GM18498 (cell line): ENCODE results near the gene GTSE1.

Experiments used
- ATAC-seq: cut with Tn5 transposase; IDR thresholded peaks from one replicate; pipeline ENCODE4 v1.9.1; 2021; ENCODE audit warnings: mild to moderate bottlenecking, moderate library complexity; ENCODE audit not compliant: unreplicated experiment

The GTSE1 gene

DNA sequence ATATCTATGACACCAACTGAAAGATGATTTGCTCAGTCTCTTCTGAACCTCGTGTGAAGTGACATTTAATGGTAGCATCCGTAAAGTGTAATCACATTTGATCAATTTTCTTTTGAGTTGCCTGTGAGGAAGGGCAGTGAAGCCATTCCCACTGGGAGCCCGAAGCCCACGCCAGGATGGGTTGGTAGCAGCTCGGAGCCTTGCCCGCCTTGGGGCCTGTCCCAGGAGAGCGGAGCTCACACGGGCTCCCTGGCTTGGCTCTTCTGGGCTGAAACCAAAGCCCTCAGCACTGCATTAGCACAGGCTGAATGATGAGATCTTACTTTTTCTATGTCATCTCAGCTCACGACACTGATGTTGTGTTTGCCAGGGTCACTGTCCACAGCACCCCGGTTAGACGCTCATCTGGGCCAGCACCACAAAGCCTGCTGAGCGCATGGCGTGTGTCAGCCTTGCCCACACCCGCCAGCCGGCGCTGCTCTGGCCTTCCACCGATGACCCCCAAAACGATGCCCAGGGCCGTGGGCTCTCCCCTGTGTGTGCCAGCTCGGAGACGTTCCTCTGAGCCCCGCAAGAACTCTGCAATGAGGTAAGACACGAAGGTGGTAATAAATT lies 29.5 kb downstream of the GTSE1 start:
- no peak for ATAC-seq

- ATAC-seq: no peak
Observed at GRCh38 chr22:46327691-46328465, 31.2 kb downstream of the GTSE1 start.

GRCh38 chr22:46328797-46329196 lies 32.1 kb downstream of the GTSE1 start:
- no peak for ATAC-seq

DNA sequence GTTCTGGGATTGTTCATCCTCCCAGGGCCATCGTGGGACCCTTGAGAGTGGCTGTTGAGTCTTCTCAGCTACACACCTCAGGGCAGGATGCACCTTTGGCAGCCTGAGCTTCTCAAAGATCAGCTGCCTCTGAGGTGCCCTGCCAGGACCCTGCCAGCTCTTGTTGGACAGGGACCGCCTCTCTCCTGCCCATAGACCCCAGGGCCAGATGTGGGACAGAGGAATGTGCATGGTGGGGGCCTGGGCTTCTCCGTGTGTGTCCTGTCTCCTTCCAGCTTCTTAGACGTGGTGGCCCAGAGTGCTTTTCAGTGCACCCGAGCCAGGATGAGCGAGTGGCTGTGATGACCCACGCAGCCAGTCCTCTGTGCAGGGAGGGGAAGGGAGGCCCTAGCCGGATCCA lies 32.9 kb downstream of the GTSE1 start:
- no peak for ATAC-seq

DNA sequence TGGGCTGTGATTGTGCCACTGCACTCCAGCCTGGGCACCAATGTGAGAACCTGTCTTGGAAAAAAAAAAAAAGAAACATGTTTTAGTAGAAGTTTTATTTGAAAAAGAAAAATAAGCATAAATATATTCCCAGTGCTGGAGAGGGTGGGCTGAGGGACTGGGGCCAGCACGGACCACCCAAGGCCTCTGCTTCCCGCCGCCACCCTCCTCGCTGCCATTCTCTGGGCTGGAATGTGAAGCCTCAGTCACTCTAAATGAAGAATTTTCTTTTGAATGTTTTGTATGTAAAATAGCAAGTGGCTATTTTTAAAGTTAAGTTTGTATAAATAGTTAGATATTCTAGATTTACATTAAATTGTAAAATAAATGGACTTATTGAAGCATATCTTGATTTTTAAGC lies 33.8 kb downstream of the GTSE1 start:
- no peak for ATAC-seq

DNA sequence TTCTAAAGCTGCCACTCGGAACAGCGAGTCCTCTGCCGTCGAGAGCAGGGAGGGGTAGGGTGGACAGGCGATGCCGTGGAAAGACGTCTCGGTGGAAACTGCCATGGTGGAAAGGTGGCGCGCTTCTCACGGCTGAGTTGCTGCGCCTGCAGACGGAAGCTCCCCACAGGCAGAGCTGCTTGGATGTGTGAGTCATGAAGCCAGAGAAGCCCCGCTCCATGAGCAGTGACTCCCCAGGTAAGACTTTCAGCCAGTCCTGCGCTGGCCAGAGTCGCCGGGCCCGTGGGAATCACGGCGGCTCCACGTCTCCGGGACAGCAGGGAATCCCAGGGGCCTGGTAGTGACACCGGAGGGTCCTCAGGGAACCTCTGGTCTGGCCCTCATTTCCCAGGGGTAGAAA lies 34.8 kb downstream of the GTSE1 start:
- ATAC-seq: no peak

DNA sequence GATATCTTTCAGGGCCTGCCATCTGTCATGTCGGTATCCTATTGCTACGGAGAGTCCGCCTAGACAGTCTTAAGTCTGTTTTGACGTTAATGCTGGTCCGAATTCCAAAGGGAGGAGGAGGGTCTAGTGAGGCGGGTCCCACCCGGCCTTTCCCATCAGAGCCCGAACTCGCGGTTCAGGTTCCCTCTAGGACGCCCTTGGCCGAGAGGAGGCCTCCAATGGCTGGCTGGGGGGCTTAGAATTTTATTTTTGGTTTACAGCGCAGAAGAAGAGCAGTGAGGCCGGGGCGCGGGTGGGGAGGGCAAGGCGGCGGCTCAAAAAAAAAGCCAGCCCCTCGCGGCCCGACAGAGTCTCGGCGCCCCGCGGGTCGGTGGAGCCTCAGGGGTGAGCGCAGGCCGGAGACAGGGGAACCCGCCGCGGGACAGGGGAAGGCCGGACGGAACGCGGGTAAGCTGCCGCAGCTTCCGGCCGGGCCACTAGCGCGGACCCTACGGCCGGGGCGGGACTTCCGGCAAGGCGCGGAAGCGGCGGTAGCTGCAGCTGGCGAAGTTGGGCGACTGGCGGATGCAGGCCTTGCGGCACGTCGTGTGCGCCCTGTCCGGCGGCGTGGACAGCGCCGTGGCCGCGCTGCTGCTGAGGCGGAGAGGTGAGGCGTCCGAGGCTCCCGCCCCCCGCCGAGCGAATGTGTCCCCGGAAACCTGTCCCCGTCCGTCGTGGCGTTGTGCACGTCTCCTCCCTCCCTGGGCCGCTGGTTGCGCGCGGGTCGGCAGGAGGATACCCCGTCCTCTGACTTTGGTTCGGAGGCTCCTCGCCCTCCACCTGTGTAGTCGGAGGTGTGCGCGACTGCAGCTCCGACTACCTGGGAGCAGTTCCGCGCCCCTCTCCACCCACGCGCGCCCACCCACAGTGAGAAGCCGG lies 38.8 kb downstream of the GTSE1 start, which contains the start of gene TRMU:
Gene TRMU (plus strand): TSS at position 514 of the 918 bp plus-strand sequence. CDS start 51 bp downstream, at position 565.
- ATAC-seq: peak; percentile 88

- peak; percentile 21 for ATAC-seq
Observed at GRCh38 chr22:46336119-46337078, 39.7 kb downstream of the GTSE1 start.

GRCh38 chr22:46337870-46338269 lies 41.2 kb downstream of the GTSE1 start:
- ATAC-seq: no peak

DNA sequence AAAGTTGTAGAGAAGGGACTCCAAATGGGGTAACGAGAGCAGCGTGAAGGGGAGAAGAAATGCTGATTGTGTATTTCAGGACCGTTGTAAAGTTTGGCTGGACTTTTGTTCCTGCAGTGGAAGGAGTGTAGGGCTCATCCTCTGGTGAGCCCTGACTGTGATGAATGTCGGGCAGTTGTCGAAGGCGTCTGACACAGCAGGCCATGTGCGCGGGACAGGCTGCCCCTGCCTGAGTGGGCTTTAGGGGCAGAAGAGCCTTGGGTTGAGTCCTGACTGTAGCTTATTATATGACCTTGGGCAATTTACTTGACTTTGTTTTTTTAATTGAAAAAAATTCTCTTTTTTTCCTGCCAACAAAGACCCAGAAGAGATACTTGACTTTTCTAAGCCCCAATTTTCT lies 42.0 kb downstream of the GTSE1 start:
- ATAC-seq: no peak

GRCh38 chr22:46339956-46340355 lies 43.3 kb downstream of the GTSE1 start:
- no peak for ATAC-seq

DNA sequence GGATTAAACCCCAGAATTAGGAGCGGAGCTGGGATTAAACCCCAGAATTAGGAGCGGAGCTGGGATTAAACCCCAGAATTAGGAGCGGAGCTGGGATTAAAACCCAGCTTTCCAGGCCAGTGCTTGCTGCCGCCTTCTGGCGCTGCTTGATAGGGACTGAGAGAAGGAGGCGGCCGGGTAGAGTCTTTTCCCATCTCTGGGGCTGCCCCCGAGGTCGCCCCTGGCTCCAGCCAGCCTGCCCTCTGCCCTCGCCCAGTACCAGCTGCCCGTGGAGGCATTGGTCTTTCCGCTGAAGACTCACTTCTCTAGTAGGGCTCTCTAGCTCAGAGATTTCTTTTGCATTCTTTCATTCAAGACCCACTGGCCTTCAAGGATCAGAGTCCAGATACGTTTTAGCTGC lies 44.0 kb downstream of the GTSE1 start:
- ATAC-seq: no peak

- no peak for ATAC-seq
Observed at GRCh38 chr22:46346680-46347405, 50.2 kb downstream of the GTSE1 start.

- ATAC-seq: no peak
Observed at GRCh38 chr22:46347646-46348045, 51.0 kb downstream of the GTSE1 start.

GRCh38 chr22:46348099-46348695 lies 51.5 kb downstream of the GTSE1 start:
- no peak for ATAC-seq

DNA sequence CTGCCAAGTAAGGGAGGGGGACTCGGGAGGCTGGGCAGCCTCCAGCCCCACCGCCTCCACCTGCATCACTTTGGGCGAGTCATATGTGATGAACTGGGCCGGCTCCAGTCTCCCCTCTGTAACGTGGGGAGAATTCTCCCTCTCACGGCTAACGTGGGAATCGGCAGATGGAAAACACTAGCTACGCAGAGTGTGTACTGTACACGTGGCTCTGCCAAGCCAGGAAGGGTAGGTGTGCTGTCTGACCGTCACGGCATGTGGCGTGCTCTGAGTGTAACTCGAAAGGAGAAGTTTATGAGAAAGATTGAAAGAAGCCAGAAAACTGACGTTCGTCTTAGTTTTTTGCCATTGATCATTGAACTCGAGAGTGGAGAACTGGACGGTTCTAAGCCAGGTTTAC lies 52.6 kb downstream of the GTSE1 start:
- ATAC-seq: no peak

DNA sequence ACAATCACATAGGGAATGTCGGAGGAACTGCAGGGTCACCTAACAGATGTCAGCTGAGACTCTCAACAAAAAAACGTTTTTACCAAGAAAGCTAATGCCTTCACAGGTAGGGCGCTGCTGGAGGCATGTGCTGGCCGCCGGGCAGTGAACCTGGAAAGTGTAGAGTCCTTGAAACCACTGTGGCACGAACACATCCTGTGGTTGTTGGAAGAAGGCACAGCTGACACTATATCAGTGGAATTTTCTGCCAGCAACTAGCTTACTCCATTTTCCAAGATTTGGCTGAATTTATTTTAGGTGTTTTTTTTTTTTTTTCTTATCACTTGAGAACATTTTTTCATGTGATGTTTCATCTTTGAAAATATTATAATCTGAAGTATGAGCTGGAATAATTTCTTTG lies 53.0 kb downstream of the GTSE1 start:
- ATAC-seq: no peak

DNA sequence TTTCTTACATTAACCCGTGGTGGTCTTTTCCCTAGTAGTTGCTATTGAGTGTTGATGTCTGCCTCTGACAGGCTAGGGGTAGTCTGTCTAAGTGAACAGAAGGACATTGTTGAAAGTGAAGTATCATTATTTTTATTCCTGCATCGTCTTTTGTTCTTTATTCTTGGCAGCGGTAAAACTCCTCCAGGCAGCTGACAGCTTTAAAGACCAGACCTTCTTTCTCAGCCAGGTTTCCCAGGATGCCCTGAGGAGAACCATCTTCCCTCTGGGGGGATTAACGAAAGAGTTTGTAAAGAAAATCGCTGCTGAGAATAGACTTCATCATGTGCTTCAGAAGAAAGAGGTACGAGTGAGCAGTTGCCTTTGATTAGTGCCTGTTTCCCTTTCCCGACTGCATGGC lies 53.5 kb downstream of the GTSE1 start:
- ATAC-seq: no peak

DNA sequence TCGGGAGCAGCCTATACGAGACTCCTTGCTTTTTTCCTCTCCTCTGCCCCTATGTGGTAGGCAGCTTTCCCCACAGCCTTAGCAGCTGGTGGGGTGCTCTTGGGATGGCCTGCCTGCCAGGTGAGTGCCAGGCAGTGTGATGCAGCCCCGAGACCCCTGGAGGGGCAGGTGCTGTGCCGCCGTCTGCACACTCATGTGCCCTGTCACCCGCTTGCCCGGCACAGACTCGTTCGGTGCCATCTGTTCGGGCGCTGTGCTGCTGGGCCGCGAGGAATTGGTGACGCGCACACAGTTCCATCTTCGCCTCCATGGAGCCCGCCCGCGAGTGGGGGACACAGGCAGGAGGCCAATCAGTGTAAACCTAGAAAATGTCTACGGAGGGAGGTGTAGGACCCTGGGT lies 54.0 kb downstream of the GTSE1 start:
- ATAC-seq: no peak
